HG02884 (cell line): ENCODE measurements around the gene HOXD12.

Experiments
- ATAC-seq: cut with Tn5 transposase; IDR thresholded peaks from one replicate; pipeline ENCODE4 v1.9.1; 2021; ENCODE audit warnings: mild to moderate bottlenecking, moderate library complexity; ENCODE audit not compliant: unreplicated experiment

The HOXD12 gene

DNA sequence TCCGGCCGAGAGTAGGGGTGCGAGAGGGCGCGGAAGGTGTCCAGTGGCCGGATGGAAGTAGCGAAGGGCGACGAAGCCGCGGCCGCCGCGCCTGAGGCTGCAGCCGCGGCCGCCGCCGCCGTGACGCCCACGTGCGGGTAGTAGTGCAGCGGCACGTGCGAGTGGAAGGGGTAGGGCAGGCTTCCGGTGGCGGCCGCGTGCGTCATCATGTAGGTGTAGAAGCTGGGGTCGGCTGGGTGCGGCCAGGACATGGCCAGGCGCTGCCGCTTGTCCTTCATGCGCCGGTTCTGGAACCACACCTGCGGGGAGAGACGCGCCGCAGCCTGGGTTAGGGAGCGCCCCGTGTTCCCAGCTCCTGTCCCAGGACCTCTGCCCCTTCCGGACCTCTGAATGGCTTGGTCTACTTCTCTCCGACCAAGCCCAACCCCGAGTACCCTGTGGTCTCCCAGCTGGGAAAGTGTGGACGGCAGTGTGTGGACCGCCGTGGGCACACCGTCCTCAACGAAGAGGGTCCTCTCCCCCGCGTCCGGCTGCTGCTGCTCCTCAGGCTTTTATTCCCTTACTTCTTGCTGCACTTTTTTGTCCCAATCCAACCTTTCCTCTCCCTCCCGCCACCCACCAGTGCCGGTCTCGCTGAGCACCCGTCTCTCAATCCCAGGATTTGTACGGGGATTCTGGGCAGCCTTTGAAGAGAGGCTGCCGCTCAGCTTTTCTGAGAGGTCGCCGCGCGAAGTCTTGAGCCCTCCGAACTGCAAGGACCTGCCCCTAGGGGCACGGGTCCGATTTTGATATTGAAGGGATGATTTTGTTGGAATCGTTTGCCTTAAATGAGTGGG lies 18.8 kb upstream of the HOXD12 start:
- ATAC-seq, result no peak

GRCh38 chr2:176081376-176081836 lies 18.2 kb upstream of the HOXD12 start:
- ATAC-seq, result no peak

DNA sequence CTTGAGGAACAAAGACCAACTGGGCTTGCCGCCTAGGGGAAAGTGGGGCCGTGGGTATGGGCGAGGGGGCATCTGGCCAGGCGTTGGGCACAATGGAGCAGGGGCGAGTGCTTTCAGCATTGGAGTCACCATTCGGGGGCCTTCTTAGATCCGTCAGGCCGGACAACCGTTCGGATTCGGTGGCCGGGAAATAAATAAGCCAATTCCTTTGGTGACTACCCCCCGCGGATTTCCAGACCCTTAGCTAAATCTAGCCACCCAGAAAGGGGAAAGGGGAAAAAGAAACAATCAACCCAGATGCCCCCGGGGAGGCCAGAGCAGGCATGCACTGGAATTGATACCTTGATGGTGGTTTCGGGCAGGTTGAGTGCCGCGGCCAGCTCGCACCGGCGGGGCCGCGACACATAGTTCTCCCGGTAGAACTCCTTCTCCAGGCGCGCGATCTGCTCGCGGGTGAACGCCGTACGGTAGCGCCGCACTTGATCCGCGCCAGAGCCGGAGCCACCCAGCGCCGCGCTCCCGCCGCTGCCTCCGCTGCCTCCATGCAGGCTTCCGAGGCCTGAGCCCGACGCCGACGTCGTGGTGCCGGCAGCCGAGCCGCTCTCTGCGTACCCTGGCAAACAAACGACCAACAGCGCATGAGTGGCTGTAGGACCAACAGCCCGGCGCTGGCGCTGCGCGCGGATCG lies 17.6 kb upstream of the HOXD12 start:
- ATAC-seq, result no peak

DNA sequence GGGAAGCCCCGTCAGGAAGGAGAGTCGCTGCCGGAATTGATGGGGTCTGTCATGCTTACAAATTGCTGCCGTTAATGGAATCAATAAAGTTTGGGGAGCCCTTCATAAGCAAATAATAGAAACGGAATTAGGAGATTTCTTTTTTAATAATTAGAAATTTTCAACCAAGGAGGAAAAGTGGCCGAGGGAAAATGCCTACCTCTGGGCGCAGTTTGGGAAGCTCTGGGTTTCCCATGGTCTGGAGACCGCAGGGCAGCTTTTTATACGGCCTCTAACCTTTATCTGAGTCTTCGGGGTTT lies 17.1 kb upstream of the HOXD12 start:
- no peak for ATAC-seq

- ATAC-seq, result no peak
These were observed 16.5 kb upstream of the HOXD12 start for GRCh38 chr2:176082824-176083751.

DNA sequence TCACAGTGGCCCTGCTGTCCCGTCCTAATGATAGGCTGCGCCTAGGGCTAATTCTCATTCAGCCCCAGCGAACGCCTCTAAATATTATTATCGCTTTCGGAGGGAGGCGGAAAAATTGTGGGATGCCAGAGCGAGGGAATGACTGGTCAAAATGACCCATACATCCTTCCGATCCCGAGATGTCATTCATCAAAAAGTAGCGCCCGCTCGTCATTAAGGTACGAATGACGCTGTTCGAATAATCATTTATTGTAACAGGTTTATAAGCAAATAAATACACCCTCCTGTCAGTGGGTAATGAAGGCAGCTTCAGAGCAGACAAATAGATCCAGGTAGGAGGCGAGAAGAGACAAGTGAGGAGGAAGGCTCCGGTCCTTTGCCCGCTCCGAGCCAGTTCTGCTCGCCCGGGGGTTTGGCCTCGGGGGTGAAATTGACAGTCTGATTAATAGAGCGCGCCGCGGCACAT lies 15.8 kb upstream of the HOXD12 start, which contains the start of gene EVX2:
EVX2 (minus strand) TSS at position 167 of the 466 bp plus-strand sequence. CDS start 186 bp downstream, outside the sequence.
- no peak for ATAC-seq

GRCh38 chr2:176084611-176085119 lies 14.9 kb upstream of the HOXD12 start:
- no peak for ATAC-seq

DNA sequence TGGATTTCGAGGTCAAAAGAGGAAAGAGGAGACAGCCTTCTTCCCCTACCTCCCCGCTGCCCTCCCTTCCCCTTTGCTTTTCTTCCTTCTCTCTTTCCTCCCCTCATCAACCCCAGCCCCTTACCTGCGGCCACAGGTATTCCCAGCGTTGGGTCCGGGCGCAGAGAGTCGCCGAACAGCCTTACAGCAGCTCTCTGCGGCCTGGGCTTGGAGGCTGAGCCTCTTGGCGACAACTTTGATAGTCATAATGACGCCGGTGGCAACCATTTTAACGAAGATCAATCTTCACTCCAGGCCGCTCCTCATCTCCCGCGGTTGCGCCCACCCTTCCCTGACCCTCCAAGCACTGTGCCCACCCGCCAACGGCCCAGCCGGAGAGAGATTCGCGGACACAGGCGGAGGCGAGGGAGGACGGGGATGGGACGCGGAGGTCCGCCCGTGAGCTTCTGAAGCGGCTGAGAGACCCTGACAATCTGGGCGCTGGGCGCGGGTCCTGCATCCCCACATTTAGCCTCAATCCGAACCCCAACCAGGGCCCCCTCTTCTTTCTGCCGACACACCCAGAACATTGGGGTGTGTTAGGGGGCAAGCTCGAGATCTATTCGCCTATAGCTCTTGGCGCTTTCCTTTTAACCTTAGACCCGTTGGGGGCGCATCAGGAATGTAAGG lies 14.3 kb upstream of the HOXD12 start:
- no peak for ATAC-seq

DNA sequence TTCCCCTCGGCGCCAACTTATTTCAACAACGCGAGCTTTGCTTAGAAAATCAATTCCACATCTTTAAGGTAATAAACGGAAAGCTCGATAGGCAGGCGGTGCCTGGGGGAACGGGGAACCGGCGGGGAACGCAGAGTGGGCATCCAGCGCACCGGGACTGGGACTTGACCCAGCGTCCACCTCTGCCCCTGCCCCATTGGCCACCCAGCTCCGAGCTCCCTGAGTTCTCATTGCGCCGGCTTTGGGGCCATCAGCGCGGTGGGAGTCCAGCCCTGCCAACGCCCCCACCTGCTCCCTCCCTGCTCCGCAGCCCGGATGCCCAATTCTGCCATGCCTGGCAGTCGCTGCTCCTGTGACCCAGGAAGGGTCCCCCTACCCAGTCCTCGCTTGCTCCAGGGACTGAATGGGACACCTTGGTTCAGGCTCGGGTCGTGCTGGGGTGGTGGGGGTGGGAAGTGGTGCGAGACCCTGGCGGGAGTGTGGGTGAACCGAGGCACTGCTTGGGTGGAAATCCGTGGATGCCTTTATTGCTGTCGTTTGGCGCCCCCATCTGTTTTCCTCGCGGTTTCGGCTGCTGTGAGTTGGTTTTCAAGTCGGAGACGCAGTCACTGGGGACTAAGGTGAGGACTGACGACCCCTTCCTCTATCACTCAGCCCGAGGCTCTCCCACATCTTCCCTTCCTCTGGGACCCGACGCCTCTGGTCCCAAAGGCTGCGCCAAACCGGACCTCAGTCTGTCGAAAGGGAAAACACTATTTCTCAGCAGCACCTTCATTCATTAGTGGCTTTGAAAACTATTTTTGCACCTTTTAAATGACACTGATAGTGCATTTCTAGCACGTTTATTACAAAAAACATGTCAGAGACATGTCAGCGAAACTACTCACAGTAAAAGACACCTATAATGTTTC lies 13.5 kb upstream of the HOXD12 start:
- no peak for ATAC-seq

- ATAC-seq, result no peak
These were observed 12.1 kb upstream of the HOXD12 start for GRCh38 chr2:176087330-176088047.

- no peak for ATAC-seq
These were observed 11.3 kb upstream of the HOXD12 start for GRCh38 chr2:176088048-176088936.

GRCh38 chr2:176088937-176089842 lies 10.4 kb upstream of the HOXD12 start:
- no peak for ATAC-seq

- ATAC-seq, result no peak
These were observed 9.7 kb upstream of the HOXD12 start for GRCh38 chr2:176089843-176090395.

DNA sequence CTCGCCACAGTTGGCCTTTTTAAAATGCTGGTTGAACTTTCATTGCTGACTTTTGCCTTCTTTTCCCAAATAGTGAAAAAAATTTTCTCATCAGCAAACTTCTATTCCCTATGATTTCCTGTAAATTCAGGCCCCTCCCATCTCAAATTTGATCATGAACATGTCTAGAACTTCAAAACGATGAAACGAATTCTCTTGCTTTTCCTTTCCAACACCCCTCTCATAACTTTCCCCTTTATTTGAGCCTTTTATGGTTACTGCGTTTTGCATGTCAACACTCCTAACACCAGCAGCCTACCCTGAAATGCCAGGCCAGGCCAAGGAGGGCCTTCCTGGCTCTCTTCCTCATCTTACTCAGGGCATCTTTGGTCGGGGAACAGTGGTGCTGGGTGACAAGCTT lies 8.7 kb upstream of the HOXD12 start:
- no peak for ATAC-seq

- no peak for ATAC-seq
These were observed 8.0 kb upstream of the HOXD12 start for GRCh38 chr2:176091329-176092258.
